Stomach (tissue), 9 donors: ENCODE measurements around the gene SIVA1. TPM values are rescaled to one million over a fixed set of nuclear protein-coding genes. Genes with fewer than 3 reads are reported as not detected.

ENCODE experiments used
- DNase-seq, 2 donors: peaks; one replicate each; pipeline versions ENCODE4 v3.0.0 to v3.0.0-alpha.2; 2013 to 2019
- H3K27ac ChIP-seq, 5 donors: fragments of 200-600 bp in 4 of 5; sonication (generic) in 4 of 5; one replicate each; pipeline ENCODE4 v1.5.1; 2013 to 2019; ENCODE audit warnings: mild to moderate bottlenecking in 1 of 5, moderate library complexity in 1 of 5
- H3K27me3 ChIP-seq, 3 donors: fragments of 200-600 bp; sonication (generic); one replicate each; pipeline ENCODE4 v1.5.1; 2017 to 2019; ENCODE audit warnings: mixed run types in 1 of 3
- H3K36me3 ChIP-seq, 4 donors: fragments of 200-600 bp; sonication (generic); 1 replicate in 3 of 4; 2 replicates in 1 of 4; pipeline ENCODE4 v1.5.1; 2016 to 2019
- H3K4me1 ChIP-seq, 4 donors: fragments of 200-600 bp; sonication (generic); one replicate each; pipeline ENCODE4 v1.5.1; 2016 to 2019
- H3K4me3 ChIP-seq, 4 donors: fragments of 200-600 bp; sonication (generic) in 3 of 4; one replicate each; pipeline ENCODE4 v1.5.1; 2016 to 2019; ENCODE audit warnings: mild to moderate bottlenecking in 1 of 4
- H3K9me3 ChIP-seq, 4 donors: fragments of 200-600 bp; sonication (generic); one replicate each; pipeline ENCODE4 v1.5.1; 2016 to 2019
- CTCF ChIP-seq, 7 experiments: fragments of 450-650 bp in 4 of 7; fragments of 200-600 bp in 3 of 7; sonication (generic) in 3 of 7; IDR thresholded peaks; one replicate each; pipeline ENCODE4 v1.5.1; 2016 to 2019; ENCODE audit warnings: antibody characterized with exemption in 7 of 7, control low read depth in 2 of 7, mild to moderate bottlenecking in 1 of 7
- EP300 ChIP-seq: sonication (generic); formaldehyde crosslinking; IDR thresholded peaks from one replicate; pipeline ENCODE4 v1.6.1; 2017; ENCODE audit warnings: antibody characterized with exemption
- POLR2A ChIP-seq, 4 donors: fragments of 450-650 bp; IDR thresholded peaks; one replicate each; pipeline ENCODE4 v1.6.1; 2016; ENCODE audit warnings: antibody characterized with exemption in 4 of 4, control low read depth in 2 of 4, mild to moderate bottlenecking in 1 of 4, moderate library complexity in 1 of 4
- POLR2AphosphoS5 ChIP-seq, 3 donors: sonication (generic); formaldehyde crosslinking; IDR thresholded peaks; one replicate each; pipeline ENCODE4 v1.6.1; 2016; ENCODE audit warnings: antibody characterized with exemption in 3 of 3
- WGBS, 5 donors: extraction: QIAGEN DNeasy Blood & Tissue Kit in 3 of 5; methylation state at CpG; one replicate each; pipeline versions ENCODE4 v1.1.5 to v1.1.7; 2013 to 2018; 5-methylcytosine and 5-hydroxymethylcytosine counted together
- intact Hi-C: fragments of 100-400 bp; cut with DNase I; formaldehyde crosslinking; loops from one replicate; pipeline ENCODE4 v1.15.1; 2023; ENCODE audit warnings: low total_unique reads
- polyA plus RNA-seq, 3 donors: library from polyadenylated mRNA; stranded (reverse); fragments of 200-250 nt; gene quantifications; one replicate each; pipeline ENCODE4 v1.2.3, GENCODE V29; 2013
- total RNA-seq, 5 donors: library from RNA; depleted of rRNA; stranded (reverse); fragments of >200 nt; gene quantifications; one replicate each; pipeline versions ENCODE4 v1.1.0 to v1.2.3, GENCODE V29; 2014 to 2016
- donor health status: healthy with polysubstance abuse.
- donor health status: Bipolar disorder and iron deficiency.
- donor health status: healthy.

Gene SIVA1
- total and polyA plus RNA-seq, 8 donors: 73.3 to 366 (median 230) TPM

- no peak overlapping the region for H3K27ac ChIP-seq
- no peak for TF ChIP-seq POLR2A (IDR thresholded peaks at IDR 0.05)
- H3K36me3 ChIP-seq: peaks cover 40 to 82% (median 74%) of the 10 kb centered on the region in 4 donors
- DNase-seq: no peak
- WGBS, 5 donors: 63 to 76% (median 74%) methylated on average over 19 to 20 of the region's 20 CpGs
- H3K9me3 ChIP-seq: no peaks in the 10 kb centered on the region
- no peak overlapping the region for H3K4me3 ChIP-seq
- intact Hi-C loops: no loop called here
- no peaks in the 10 kb centered on the region for H3K27me3 ChIP-seq
- H3K4me1 ChIP-seq: peaks cover 10 to 32% (median 14%) of the 10 kb centered on the region in 4 donors
Measured at GRCh38 chr14:104717646-104718045, 35.3 kb upstream of the SIVA1 start.

- Histone ChIP-seq H3K9me3 (no peaks in the 10 kb centered on the region), H3K4me3 (no peak overlapping the region), H3K36me3 (peaks cover 35 to 77% (median 69%) of the 10 kb centered on the region in 4 donors), H3K4me1 (peaks cover 12 to 37% (median 19%) of the 10 kb centered on the region in 4 donors), H3K27ac (no peak overlapping the region), H3K27me3 (no peaks in the 10 kb centered on the region)
- no peak for DNase-seq
- TF ChIP-seq POLR2A (IDR thresholded peaks at IDR 0.05) (no peak), CTCF (IDR thresholded peaks at IDR 0.05) (no peak), EP300 (no peak), POLR2AphosphoS5 (IDR thresholded peaks at IDR 0.05) (no peak)
- intact Hi-C loops: no loop called here
- 85 to 93% (median 86%) methylated on average over 10 of the region's 10 CpGs for WGBS, 5 donors
Measured at GRCh38 chr14:104718147-104718546, 34.8 kb upstream of the SIVA1 start.

GRCh38 chr14:104718871-104719270 is 34.1 kb upstream of the SIVA1 start:
- H3K36me3 ChIP-seq: peaks cover 28 to 70% (median 62%) of the 10 kb centered on the region in 4 donors

GRCh38 chr14:104719343-104719742 is 33.6 kb upstream of the SIVA1 start:
- no peak overlapping the region for H3K27ac ChIP-seq
- 86 to 91% (median 88%) methylated on average over 7 to 15 of the region's 15 CpGs for WGBS, 5 donors
- intact Hi-C loops: no loop called here

More at GRCh38 chr14:104718871-104719270, 34.1 kb upstream of the SIVA1 start:
- no peaks in the 10 kb centered on the region for H3K9me3 ChIP-seq
- intact Hi-C loops: no loop called here
- 78 to 92% (median 81%) methylated on average over 10 to 11 of the region's 11 CpGs for WGBS, 5 donors
- H3K4me3 ChIP-seq: no peak overlapping the region
- peaks cover 15 to 41% (median 26%) of the 10 kb centered on the region in 4 donors for H3K4me1 ChIP-seq
- H3K27me3 ChIP-seq: no peaks in the 10 kb centered on the region
- no peak overlapping the region for H3K27ac ChIP-seq
- DNase-seq: no peak
- TF ChIP-seq POLR2AphosphoS5 (IDR thresholded peaks at IDR 0.05): no peak
- no peak for TF ChIP-seq EP300
- TF ChIP-seq CTCF (IDR thresholded peaks at IDR 0.05): no peak
- TF ChIP-seq POLR2A (IDR thresholded peaks at IDR 0.05): no peak

More at GRCh38 chr14:104719343-104719742, 33.6 kb upstream of the SIVA1 start:
- H3K36me3 ChIP-seq: peaks cover 23 to 65% (median 57%) of the 10 kb centered on the region in 4 donors
- H3K4me1 ChIP-seq: peaks cover 18 to 39% (median 30%) of the 10 kb centered on the region in 4 donors
- TF ChIP-seq CTCF (IDR thresholded peaks at IDR 0.05) (no peak), POLR2AphosphoS5 (IDR thresholded peaks at IDR 0.05) (no peak), EP300 (no peak), POLR2A (IDR thresholded peaks at IDR 0.05) (no peak)
- H3K27me3 ChIP-seq: no peaks in the 10 kb centered on the region
- DNase-seq: no peak
- H3K4me3 ChIP-seq: no peak overlapping the region
- H3K9me3 ChIP-seq: no peaks in the 10 kb centered on the region
